Measurements from ENCODE around the gene CFTR. TPM values are rescaled to one million over a fixed set of nuclear protein-coding genes. Genes with fewer than 3 reads are reported as not detected.
"Not testable (repeated sequence)": the region's sequence is repeated elsewhere in the genome, so short reads cannot be mapped to it uniquely, and the experiment has no call there.

CFTR gene
- total RNA-seq, 2 donors from 2014 or later, result not detected

GRCh38 chr7:117705630-117706029 lies 225.8 kb downstream of the CFTR start:
- H3K4me1 Mint-ChIP-seq, result no peaks in the 10 kb centered on the region
- DNase-seq (no peak), ATAC-seq (no peak)
- no peaks in the 10 kb centered on the region for H3K36me3 Mint-ChIP-seq (ENCODE audit: low read depth)
- no peaks in the 10 kb centered on the region for H3K9me3 ChIP-seq (ENCODE audit: control insufficient read depth, low read length, poor library complexity, severe bottlenecking)
- H3K4me3 Mint-ChIP-seq, result no peak overlapping the region
- H3K27me3 Mint-ChIP-seq, result peaks cover 5% of the 10 kb centered on the region
- no peak overlapping the region for H3K27ac Mint-ChIP-seq

GRCh38 chr7:117706210-117706609 lies 226.4 kb downstream of the CFTR start:
- ATAC-seq, result no peak
- no peak for DNase-seq
- Mint-ChIP-seq H3K4me1 (no peaks in the 10 kb centered on the region), H3K36me3 (ENCODE audit: low read depth) (no peaks in the 10 kb centered on the region), H3K27me3 (peaks cover 5% of the 10 kb centered on the region), H3K27ac (no peak overlapping the region), H3K4me3 (no peak overlapping the region)
- no peaks in the 10 kb centered on the region for H3K9me3 ChIP-seq (ENCODE audit: control insufficient read depth, low read length, poor library complexity, severe bottlenecking)

GRCh38 chr7:117707080-117707479 lies 227.3 kb downstream of the CFTR start:
- no peaks in the 10 kb centered on the region for H3K36me3 Mint-ChIP-seq (ENCODE audit: low read depth)
- no peaks in the 10 kb centered on the region for H3K9me3 ChIP-seq (ENCODE audit: control insufficient read depth, low read length, poor library complexity, severe bottlenecking)
- ATAC-seq, result no peak
- DNase-seq, result no peak
- H3K4me1 Mint-ChIP-seq, result no peaks in the 10 kb centered on the region
- peaks cover 10% of the 10 kb centered on the region for H3K27me3 Mint-ChIP-seq
- no peak overlapping the region for H3K27ac Mint-ChIP-seq
- no peak overlapping the region for H3K4me3 Mint-ChIP-seq

- not testable (repeated sequence) for DNase-seq; H3K9me3 ChIP-seq (ENCODE audit: control insufficient read depth, low read length, poor library complexity, severe bottlenecking); ATAC-seq; H3K27ac Mint-ChIP-seq; H3K4me3 Mint-ChIP-seq; H3K4me1 Mint-ChIP-seq; H3K36me3 Mint-ChIP-seq (ENCODE audit: low read depth)
- peaks cover 11% of the 10 kb centered on the region for H3K27me3 Mint-ChIP-seq
Observed at GRCh38 chr7:117708173-117708572, 228.3 kb downstream of the CFTR start.

- ATAC-seq (no peak), DNase-seq (no peak)
- Mint-ChIP-seq H3K27me3 (peaks cover 12% of the 10 kb centered on the region), H3K4me1 (no peaks in the 10 kb centered on the region), H3K4me3 (no peak overlapping the region), H3K27ac (no peak overlapping the region), H3K36me3 (ENCODE audit: low read depth) (no peaks in the 10 kb centered on the region)
- no peaks in the 10 kb centered on the region for H3K9me3 ChIP-seq (ENCODE audit: control insufficient read depth, low read length, poor library complexity, severe bottlenecking)
Observed at GRCh38 chr7:117711556-117711955, 231.7 kb downstream of the CFTR start.

- H3K4me3 Mint-ChIP-seq, result no peak overlapping the region
- peaks cover 12% of the 10 kb centered on the region for H3K27me3 Mint-ChIP-seq
- H3K27ac Mint-ChIP-seq, result no peak overlapping the region
- DNase-seq, result no peak
- no peaks in the 10 kb centered on the region for H3K9me3 ChIP-seq (ENCODE audit: control insufficient read depth, low read length, poor library complexity, severe bottlenecking)
- ATAC-seq, result no peak
- no peaks in the 10 kb centered on the region for H3K36me3 Mint-ChIP-seq (ENCODE audit: low read depth)
- H3K4me1 Mint-ChIP-seq, result no peaks in the 10 kb centered on the region
Observed at GRCh38 chr7:117715784-117716445, 236.1 kb downstream of the CFTR start.

- no peaks in the 10 kb centered on the region for H3K36me3 Mint-ChIP-seq (ENCODE audit: low read depth)
- H3K27me3 Mint-ChIP-seq, result peaks cover 9% of the 10 kb centered on the region
- no peak overlapping the region for H3K4me3 Mint-ChIP-seq
- DNase-seq (no peak), ATAC-seq (no peak)
- no peak overlapping the region for H3K27ac Mint-ChIP-seq
- H3K9me3 ChIP-seq (ENCODE audit: control insufficient read depth, low read length, poor library complexity, severe bottlenecking), result no peaks in the 10 kb centered on the region
- no peaks in the 10 kb centered on the region for H3K4me1 Mint-ChIP-seq
Observed at GRCh38 chr7:117716707-117717299, 237.0 kb downstream of the CFTR start.

- Mint-ChIP-seq H3K4me1 (no peaks in the 10 kb centered on the region), H3K4me3 (no peak overlapping the region), H3K36me3 (ENCODE audit: low read depth) (no peaks in the 10 kb centered on the region), H3K27ac (no peak overlapping the region), H3K27me3 (peaks cover 5% of the 10 kb centered on the region)
- H3K9me3 ChIP-seq (ENCODE audit: control insufficient read depth, low read length, poor library complexity, severe bottlenecking), result no peaks in the 10 kb centered on the region
- ATAC-seq (no peak), DNase-seq (no peak)
Observed at GRCh38 chr7:117717357-117717756, 237.5 kb downstream of the CFTR start.

Other genes starting within 250 kb of the CFTR start
- not detected for gene WNT2, start 157.0 kb upstream of the CFTR start, total RNA-seq
- not detected for gene ASZ1, start 52.5 kb upstream of the CFTR start, total RNA-seq

Data from T-helper 17 cell (primary cell).